ENCODE measurements around the gene BTBD3. TPM values are rescaled to one million over a fixed set of nuclear protein-coding genes. Genes with fewer than 3 reads are reported as not detected.

Gene BTBD3
- total and polyA plus RNA-seq, 9 donors: 31.3 to 50.3 (median 39.0) TPM

- DNase-seq: peak; percentile 90
- peaks cover 14% of the 10 kb centered on the region for H3K4me1 ChIP-seq (ENCODE audit: control insufficient read depth, insufficient read depth, low read length)
These were observed 26.5 kb upstream of the BTBD3 start for GRCh38 chr20:11891077-11891775.

GRCh38 chr20:11891776-11892545, 25.7 kb upstream of the BTBD3 start:
- Histone ChIP-seq H3K9me3 (replicated peaks; ENCODE audit: control insufficient read depth, low read depth, low read length) (no peaks in the 10 kb centered on the region), H3K4me3 (ENCODE audit: low read length) (peak overlapping the region; percentile 72), H3K27me3 (ENCODE audit: control insufficient read depth, insufficient read depth, low read length) (no peaks in the 10 kb centered on the region), H3K36me3 (ENCODE audit: control insufficient read depth, insufficient read depth, low read length) (no peaks in the 10 kb centered on the region), H3K27ac (ENCODE audit: low read length) (peak overlapping the region; percentile 95), H3K4me1 (ENCODE audit: control insufficient read depth, insufficient read depth, low read length) (peaks cover 14% of the 10 kb centered on the region)
- 0% methylated on average over 4 of the region's 17 CpGs for WGBS (ENCODE audit: insufficient coverage)
- peak; percentile 91 for DNase-seq

More at GRCh38 chr20:11891077-11891775, 26.5 kb upstream of the BTBD3 start:
- Histone ChIP-seq H3K4me3 (ENCODE audit: low read length) (peak overlapping the region; percentile 72), H3K9me3 (replicated peaks; ENCODE audit: control insufficient read depth, low read depth, low read length) (no peaks in the 10 kb centered on the region), H3K27ac (ENCODE audit: low read length) (peak overlapping the region; percentile 95), H3K27me3 (ENCODE audit: control insufficient read depth, insufficient read depth, low read length) (no peaks in the 10 kb centered on the region), H3K36me3 (ENCODE audit: control insufficient read depth, insufficient read depth, low read length) (no peaks in the 10 kb centered on the region)
- 0% methylated on average over 68 of the region's 72 CpGs for WGBS (ENCODE audit: insufficient coverage)

GRCh38 chr20:11894062-11894461, 23.6 kb upstream of the BTBD3 start:
- no peaks in the 10 kb centered on the region for H3K36me3 ChIP-seq (ENCODE audit: control insufficient read depth, insufficient read depth, low read length)
- no peak overlapping the region for H3K4me3 ChIP-seq (ENCODE audit: low read length)
- peak overlapping the region; percentile 4 for H3K27ac ChIP-seq (ENCODE audit: low read length)
- DNase-seq: no peak
- no peaks in the 10 kb centered on the region for H3K9me3 ChIP-seq (replicated peaks; ENCODE audit: control insufficient read depth, low read depth, low read length)
- WGBS (ENCODE audit: insufficient coverage): 73% methylated on average over 3 of the region's 6 CpGs
- no peaks in the 10 kb centered on the region for H3K27me3 ChIP-seq (ENCODE audit: control insufficient read depth, insufficient read depth, low read length)
- peaks cover 17% of the 10 kb centered on the region for H3K4me1 ChIP-seq (ENCODE audit: control insufficient read depth, insufficient read depth, low read length)

- peak; percentile 48 for DNase-seq
- WGBS (ENCODE audit: insufficient coverage): 50% methylated on average over 2 of the region's 6 CpGs
- Histone ChIP-seq H3K36me3 (ENCODE audit: control insufficient read depth, insufficient read depth, low read length) (no peaks in the 10 kb centered on the region), H3K4me3 (ENCODE audit: low read length) (no peak overlapping the region), H3K27ac (ENCODE audit: low read length) (peak overlapping the region; percentile 56), H3K4me1 (ENCODE audit: control insufficient read depth, insufficient read depth, low read length) (peaks cover 13% of the 10 kb centered on the region), H3K27me3 (ENCODE audit: control insufficient read depth, insufficient read depth, low read length) (no peaks in the 10 kb centered on the region), H3K9me3 (replicated peaks; ENCODE audit: control insufficient read depth, low read depth, low read length) (no peaks in the 10 kb centered on the region)
These were observed 21.8 kb upstream of the BTBD3 start for GRCh38 chr20:11895861-11896387.

GRCh38 chr20:11901127-11901526, 16.6 kb upstream of the BTBD3 start:
- Histone ChIP-seq H3K36me3 (ENCODE audit: control insufficient read depth, insufficient read depth, low read length) (no peaks in the 10 kb centered on the region), H3K27me3 (ENCODE audit: control insufficient read depth, insufficient read depth, low read length) (no peaks in the 10 kb centered on the region), H3K4me1 (ENCODE audit: control insufficient read depth, insufficient read depth, low read length) (peaks cover 3% of the 10 kb centered on the region), H3K4me3 (ENCODE audit: low read length) (no peak overlapping the region), H3K9me3 (replicated peaks; ENCODE audit: control insufficient read depth, low read depth, low read length) (no peaks in the 10 kb centered on the region), H3K27ac (ENCODE audit: low read length) (no peak overlapping the region)
- DNase-seq: no peak
- no CpG with 5 or more reads among the region's 3 CpGs for WGBS (ENCODE audit: insufficient coverage)

- Histone ChIP-seq H3K4me3 (ENCODE audit: low read length) (no peak overlapping the region), H3K27me3 (ENCODE audit: control insufficient read depth, insufficient read depth, low read length) (no peaks in the 10 kb centered on the region), H3K9me3 (replicated peaks; ENCODE audit: control insufficient read depth, low read depth, low read length) (no peaks in the 10 kb centered on the region), H3K36me3 (ENCODE audit: control insufficient read depth, insufficient read depth, low read length) (no peaks in the 10 kb centered on the region), H3K27ac (ENCODE audit: low read length) (no peak overlapping the region), H3K4me1 (ENCODE audit: control insufficient read depth, insufficient read depth, low read length) (peaks cover 3% of the 10 kb centered on the region)
- DNase-seq: no peak
- no CpG with 5 or more reads among the region's 2 CpGs for WGBS (ENCODE audit: insufficient coverage)
These were observed 15.4 kb upstream of the BTBD3 start for GRCh38 chr20:11902285-11902697.

- no CpG with 5 or more reads among the region's 6 CpGs for WGBS (ENCODE audit: insufficient coverage)
These were observed 12.1 kb upstream of the BTBD3 start for GRCh38 chr20:11905460-11906179.

GRCh38 chr20:11906626-11907480, 10.8 kb upstream of the BTBD3 start:
- Histone ChIP-seq H3K27ac (ENCODE audit: low read length) (no peak overlapping the region), H3K27me3 (ENCODE audit: control insufficient read depth, insufficient read depth, low read length) (no peaks in the 10 kb centered on the region), H3K4me1 (ENCODE audit: control insufficient read depth, insufficient read depth, low read length) (no peaks in the 10 kb centered on the region), H3K36me3 (ENCODE audit: control insufficient read depth, insufficient read depth, low read length) (no peaks in the 10 kb centered on the region), H3K4me3 (ENCODE audit: low read length) (no peak overlapping the region), H3K9me3 (replicated peaks; ENCODE audit: control insufficient read depth, low read depth, low read length) (no peaks in the 10 kb centered on the region)
- no CpG with 5 or more reads among the region's 4 CpGs for WGBS (ENCODE audit: insufficient coverage)
- no peak for DNase-seq

More at GRCh38 chr20:11905460-11906179, 12.1 kb upstream of the BTBD3 start:
- no peak overlapping the region for H3K27ac ChIP-seq (ENCODE audit: low read length)
- H3K4me3 ChIP-seq (ENCODE audit: low read length): no peak overlapping the region
- no peaks in the 10 kb centered on the region for H3K9me3 ChIP-seq (replicated peaks; ENCODE audit: control insufficient read depth, low read depth, low read length)
- DNase-seq: no peak
- H3K27me3 ChIP-seq (ENCODE audit: control insufficient read depth, insufficient read depth, low read length): no peaks in the 10 kb centered on the region
- no peaks in the 10 kb centered on the region for H3K36me3 ChIP-seq (ENCODE audit: control insufficient read depth, insufficient read depth, low read length)
- H3K4me1 ChIP-seq (ENCODE audit: control insufficient read depth, insufficient read depth, low read length): no peaks in the 10 kb centered on the region

GRCh38 chr20:11907621-11908020, 10.1 kb upstream of the BTBD3 start:
- Histone ChIP-seq H3K4me3 (ENCODE audit: low read length) (no peak overlapping the region), H3K9me3 (replicated peaks; ENCODE audit: control insufficient read depth, low read depth, low read length) (no peaks in the 10 kb centered on the region), H3K27me3 (ENCODE audit: control insufficient read depth, insufficient read depth, low read length) (no peaks in the 10 kb centered on the region), H3K4me1 (ENCODE audit: control insufficient read depth, insufficient read depth, low read length) (no peaks in the 10 kb centered on the region), H3K27ac (ENCODE audit: low read length) (no peak overlapping the region), H3K36me3 (ENCODE audit: control insufficient read depth, insufficient read depth, low read length) (no peaks in the 10 kb centered on the region)
- WGBS (ENCODE audit: insufficient coverage): 100% methylated on average over 2 of the region's 4 CpGs
- DNase-seq: no peak

All from muscle of leg (tissue), 11 donors.